HepG2 (cell line): Measurements from ENCODE around the gene FAM161A. TPM values are rescaled to one million over a fixed set of nuclear protein-coding genes. Genes with fewer than 3 reads are reported as not detected.

Experiments
- ADNP ChIP-seq: sonication (generic); formaldehyde crosslinking; IDR thresholded peaks from 2 replicates; pipeline ENCODE4 v1.4.0; 2020; ENCODE audit warnings: missing genetic modification reagents
- HDAC6 ChIP-seq: fragments of 200-600 bp; sonication (generic); IDR thresholded peaks from 2 replicates; pipeline ENCODE4 v1.7.0; 2017; ENCODE audit warnings: mild to moderate bottlenecking, antibody characterized with exemption, low read length, low read depth
- KAT7 ChIP-seq: IDR thresholded peaks from 2 replicates; pipeline ENCODE4 v1.6.1; 2018; ENCODE audit warnings: borderline replicate concordance, missing compliant biosample characterization
- KIAA2018 ChIP-seq: sonication (generic); formaldehyde crosslinking; IDR thresholded peaks from 2 replicates; pipeline ENCODE4 v1.5.0; 2020; ENCODE audit warnings: mild to moderate bottlenecking, missing genetic modification reagents, borderline replicate concordance
- LCORL ChIP-seq, 2 experiments: fragments of 450-650 bp in 1 of 2; sonication (generic) in 1 of 2; formaldehyde crosslinking in 1 of 2; IDR thresholded peaks; 2 replicates each; pipeline versions ENCODE4 v1.5.0 to v1.6.1; 2017 to 2020; ENCODE audit warnings: antibody characterized with exemption in 1 of 2, missing genetic modification reagents in 1 of 2
- NR2F2 ChIP-seq: IDR thresholded peaks from 2 replicates; pipeline ENCODE4 v1.6.1; 2012; ENCODE audit warnings: low read depth, inconsistent platforms, borderline replicate concordance
- RBM39 ChIP-seq: fragments of 200-400 bp; formaldehyde crosslinking; IDR thresholded peaks from one replicate; pipeline ENCODE4 v1.6.1; 2018; ENCODE audit warnings: antibody characterized with exemption, mild to moderate bottlenecking, low read depth, low read length; ENCODE audit not compliant: poor library complexity, severe bottlenecking
- RELA ChIP-seq: sonication (generic); formaldehyde crosslinking; IDR thresholded peaks from 2 replicates; pipeline ENCODE4 v1.4.0; 2020; ENCODE audit warnings: missing genetic modification reagents
- THAP8 ChIP-seq: sonication (generic); formaldehyde crosslinking; IDR thresholded peaks from 2 replicates; pipeline ENCODE4 v1.5.1; 2020; ENCODE audit warnings: missing genetic modification reagents, mild to moderate bottlenecking, borderline replicate concordance
- TSC22D2 ChIP-seq: sonication (generic); formaldehyde crosslinking; IDR thresholded peaks from 2 replicates; pipeline ENCODE4 v1.5.1; 2020; ENCODE audit warnings: missing genetic modification reagents, mild to moderate bottlenecking, borderline replicate concordance
- ZNF33B ChIP-seq: sonication (generic); formaldehyde crosslinking; IDR thresholded peaks from 2 replicates; pipeline ENCODE4 v1.5.1; 2020; ENCODE audit warnings: mild to moderate bottlenecking, missing genetic modification reagents
- ZNF747 ChIP-seq: sonication (generic); formaldehyde crosslinking; IDR thresholded peaks from 2 replicates; pipeline ENCODE4 v1.8.1; 2023; ENCODE audit warnings: missing genetic modification reagents, mild to moderate bottlenecking, borderline replicate concordance
- polyA plus RNA-seq, 8 experiments: library from polyadenylated mRNA; depleted of rRNA in 3 of 8; stranded (reverse) in 7 of 8; unstranded in 1 of 8; fragments of >200 nt; fragmentation: Illumina TruSeq in 4 of 8; extraction: Trizol in 4 of 8; gene quantifications; 2 replicates each; pipeline versions ENCODE4 v1.2.1 to v1.2.3, GENCODE V29; 2011 to 2016; ENCODE audit warnings: low read depth in 4 of 8, missing spikeins in 1 of 8, mixed read lengths in 1 of 8; ENCODE audit not compliant: insufficient read depth in 1 of 8
- total RNA-seq, 5 experiments: library from RNA; depleted of rRNA; stranded (reverse); fragments of >200 nt; fragmentation: Illumina TruSeq; extraction: Trizol; gene quantifications; 2 replicates each; pipeline ENCODE4 v1.2.3, GENCODE V29; 2016; ENCODE audit warnings: low read depth in 1 of 5
- TF ChIP-seq, protein P1 (sequence below): sonication (generic); formaldehyde crosslinking; conservative IDR thresholded peaks from 2 replicates; pipeline ENCODE4 v1.4.0; 2020; ENCODE audit warnings: missing genetic modification reagents
- TF ChIP-seq, protein P2 (sequence below): sonication (generic); formaldehyde crosslinking; conservative IDR thresholded peaks from 2 replicates; pipeline ENCODE4 v1.4.0; 2020; ENCODE audit warnings: mild to moderate bottlenecking, missing genetic modification reagents, moderate library complexity

FAM161A gene
- total and polyA plus RNA-seq, 2 of the 13 experiments (the other 11 are each of a cell fraction or from before 2014, with no cell fraction given) = 2.7 to 3.4 TPM

- TF ChIP-seq, protein P1, sequence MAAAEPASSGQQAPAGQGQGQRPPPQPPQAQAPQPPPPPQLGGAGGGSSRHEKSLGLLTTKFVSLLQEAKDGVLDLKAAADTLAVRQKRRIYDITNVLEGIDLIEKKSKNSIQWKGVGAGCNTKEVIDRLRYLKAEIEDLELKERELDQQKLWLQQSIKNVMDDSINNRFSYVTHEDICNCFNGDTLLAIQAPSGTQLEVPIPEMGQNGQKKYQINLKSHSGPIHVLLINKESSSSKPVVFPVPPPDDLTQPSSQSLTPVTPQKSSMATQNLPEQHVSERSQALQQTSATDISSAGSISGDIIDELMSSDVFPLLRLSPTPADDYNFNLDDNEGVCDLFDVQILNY (CRISPR knock-in tag) = peak; percentile 68
- TF ChIP-seq KIAA2018 (CRISPR knock-in tag) (peak; percentile 81; the same call in 1 of the 2 replicates), THAP8 (peak; percentile 30), KAT7 (peak; percentile 99; the same call in 1 of the 2 replicates), HDAC6 (no peak), ZNF33B (peak; percentile 73; the same call in 1 of the 2 replicates), RELA (CRISPR knock-in tag) (no peak; the same call in 1 of the 2 replicates), LCORL (IDR thresholded peaks at IDR 0.05) (0 out of 2 replicates have a peak, but pooled peaks have one; percentile 36), LCORL (CRISPR knock-in tag; IDR thresholded peaks at IDR 0.05) (peak; percentile 73; the same call in 1 of the 2 replicates), ADNP (CRISPR knock-in tag) (no peak), TSC22D2 (peak; percentile 78; the same call in 1 of the 2 replicates), RBM39 (peak; percentile 99), ZNF747 (CRISPR knock-in tag) (peak; percentile 99), NR2F2 (peak; percentile 11; the same call in 1 of the 2 replicates)
- TF ChIP-seq, protein P2, sequence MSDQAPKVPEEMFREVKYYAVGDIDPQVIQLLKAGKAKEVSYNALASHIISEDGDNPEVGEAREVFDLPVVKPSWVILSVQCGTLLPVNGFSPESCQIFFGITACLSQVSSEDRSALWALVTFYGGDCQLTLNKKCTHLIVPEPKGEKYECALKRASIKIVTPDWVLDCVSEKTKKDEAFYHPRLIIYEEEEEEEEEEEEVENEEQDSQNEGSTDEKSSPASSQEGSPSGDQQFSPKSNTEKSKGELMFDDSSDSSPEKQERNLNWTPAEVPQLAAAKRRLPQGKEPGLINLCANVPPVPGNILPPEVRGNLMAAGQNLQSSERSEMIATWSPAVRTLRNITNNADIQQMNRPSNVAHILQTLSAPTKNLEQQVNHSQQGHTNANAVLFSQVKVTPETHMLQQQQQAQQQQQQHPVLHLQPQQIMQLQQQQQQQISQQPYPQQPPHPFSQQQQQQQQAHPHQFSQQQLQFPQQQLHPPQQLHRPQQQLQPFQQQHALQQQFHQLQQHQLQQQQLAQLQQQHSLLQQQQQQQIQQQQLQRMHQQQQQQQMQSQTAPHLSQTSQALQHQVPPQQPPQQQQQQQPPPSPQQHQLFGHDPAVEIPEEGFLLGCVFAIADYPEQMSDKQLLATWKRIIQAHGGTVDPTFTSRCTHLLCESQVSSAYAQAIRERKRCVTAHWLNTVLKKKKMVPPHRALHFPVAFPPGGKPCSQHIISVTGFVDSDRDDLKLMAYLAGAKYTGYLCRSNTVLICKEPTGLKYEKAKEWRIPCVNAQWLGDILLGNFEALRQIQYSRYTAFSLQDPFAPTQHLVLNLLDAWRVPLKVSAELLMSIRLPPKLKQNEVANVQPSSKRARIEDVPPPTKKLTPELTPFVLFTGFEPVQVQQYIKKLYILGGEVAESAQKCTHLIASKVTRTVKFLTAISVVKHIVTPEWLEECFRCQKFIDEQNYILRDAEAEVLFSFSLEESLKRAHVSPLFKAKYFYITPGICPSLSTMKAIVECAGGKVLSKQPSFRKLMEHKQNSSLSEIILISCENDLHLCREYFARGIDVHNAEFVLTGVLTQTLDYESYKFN (CRISPR knock-in tag) = peak; percentile 77
These were observed 34.6 kb upstream of the FAM161A start, which contains the start of gene CCT4 (continued) for GRCh38 chr2:61888267-61889055.
